Stimulated activated CD4-positive, alpha-beta T cell treated with anti-CD3 and anti-CD28 coated beads, Interleukin-4, amount 100 ng/mL, for 24 hours (primary cell): ENCODE measurements around the gene ZSWIM5.
"Not testable (repeated sequence)": the region's sequence is repeated elsewhere in the genome, so short reads cannot be mapped to it uniquely, and the experiment has no call there.

Experiments
- DNase-seq: peaks from one replicate; pipeline ENCODE4 v3.0.0-alpha.2; 2020

Gene ZSWIM5

DNA sequence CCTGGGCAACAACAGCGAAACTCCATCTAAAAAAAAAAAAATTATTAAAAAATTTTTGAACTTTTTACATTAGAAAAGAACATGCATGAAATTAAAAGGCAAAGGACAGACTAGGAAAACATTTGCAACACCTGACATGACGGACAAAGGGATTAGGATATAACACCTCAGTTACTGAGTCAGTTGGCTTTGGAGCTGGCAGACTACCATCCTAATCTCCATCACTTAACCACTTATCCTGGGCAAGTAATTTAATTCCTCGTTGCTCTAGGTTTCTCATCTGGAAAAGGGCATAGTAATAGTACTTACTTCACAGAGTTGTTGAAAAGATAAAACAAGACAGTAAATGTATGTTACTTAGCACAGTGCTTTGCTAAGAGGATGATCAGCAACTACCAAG lies 207.2 kb downstream of the ZSWIM5 start:
- DNase-seq: no peak

DNA sequence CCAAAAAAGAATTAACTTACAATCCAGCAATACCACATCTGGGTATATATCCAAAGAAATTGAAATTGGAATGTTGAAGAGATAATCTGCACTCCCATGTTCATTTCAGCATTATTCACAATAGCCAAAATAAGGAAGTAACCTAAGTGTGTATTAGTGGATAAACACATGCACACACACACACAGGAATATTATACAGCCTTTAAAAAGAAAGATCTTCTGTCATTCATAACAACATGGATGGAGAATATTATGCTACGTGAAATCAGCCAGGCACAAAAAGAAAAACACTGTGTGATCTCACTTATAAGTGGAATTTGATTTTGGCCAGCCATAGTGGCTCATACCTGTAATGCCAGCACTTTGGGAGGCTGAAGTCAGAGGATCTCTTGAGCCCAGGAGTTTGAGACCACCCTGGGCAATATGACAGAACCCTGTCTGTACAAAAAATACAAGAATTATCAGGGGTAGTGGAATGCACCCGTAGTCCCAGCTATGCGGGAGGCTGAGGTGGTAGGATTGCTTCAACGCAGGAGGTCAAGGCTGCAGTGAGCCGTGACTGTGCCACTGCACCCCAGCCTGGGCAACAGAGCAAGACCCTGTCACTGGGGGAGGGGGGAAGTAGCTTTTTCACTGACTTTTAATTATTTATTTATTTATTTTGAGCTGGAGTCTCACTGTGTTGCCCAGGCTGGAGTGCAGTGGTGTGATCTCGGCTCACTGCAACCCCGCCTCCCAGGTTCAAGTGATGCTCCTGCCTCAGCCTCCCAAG lies 210.8 kb downstream of the ZSWIM5 start:
- no peak for DNase-seq

DNA sequence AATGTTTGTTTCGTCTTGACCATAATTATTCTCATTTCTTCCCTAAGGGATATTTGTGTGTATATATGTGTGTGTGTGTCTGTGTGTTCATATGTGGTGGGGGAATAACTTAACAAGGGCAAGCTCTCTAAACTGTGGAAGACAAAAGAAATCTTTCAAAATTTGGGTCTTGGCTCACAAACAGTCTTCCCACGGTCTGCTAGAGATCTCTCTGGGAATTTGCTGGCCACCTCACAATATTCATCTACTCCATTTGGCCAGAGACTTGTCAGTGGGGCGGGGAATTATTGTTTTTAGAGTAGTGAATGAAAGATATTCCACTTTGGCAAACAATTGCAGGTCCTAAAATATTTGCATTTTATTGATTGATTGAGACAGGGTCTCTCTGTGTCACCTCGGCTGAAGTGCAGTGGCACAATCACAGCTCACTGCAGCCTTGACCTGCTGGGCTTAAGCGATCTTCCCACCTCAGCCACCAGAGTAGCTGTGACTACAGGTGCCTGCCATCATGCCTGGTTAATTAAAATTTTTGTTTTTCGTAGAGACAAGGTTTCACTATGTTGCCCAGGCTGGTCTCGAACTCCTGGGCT lies 212.0 kb downstream of the ZSWIM5 start:
- no peak for DNase-seq

DNA sequence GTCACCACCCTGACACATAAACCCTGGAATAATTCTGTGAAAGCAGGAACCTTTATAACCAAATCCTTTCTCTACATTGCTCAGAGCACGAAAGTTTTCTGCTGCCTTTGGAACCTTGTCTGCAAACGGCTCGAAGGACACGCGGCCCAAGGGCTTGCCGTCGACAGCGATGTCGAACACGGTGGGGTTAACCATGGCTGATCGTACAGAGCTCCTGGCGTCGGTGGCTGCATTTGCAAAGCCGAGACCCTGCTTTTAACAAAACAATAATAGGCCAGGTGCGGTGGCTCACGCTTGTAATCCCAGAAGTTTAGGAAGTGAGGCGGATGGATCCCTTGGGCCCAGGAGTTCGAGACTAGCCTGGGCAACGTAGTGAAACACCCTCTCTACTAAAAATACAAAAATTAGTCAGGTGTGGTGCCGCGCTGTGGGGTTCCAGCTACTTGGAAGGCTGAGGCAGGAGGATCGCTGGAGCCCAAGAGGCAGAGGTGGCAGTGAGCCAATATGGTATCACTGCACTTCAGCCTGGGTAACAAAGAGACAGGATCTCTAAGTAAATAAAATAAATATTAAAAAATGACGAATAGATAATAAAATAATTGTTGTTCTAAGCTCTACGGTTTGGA lies 217.8 kb downstream of the ZSWIM5 start:
- no peak for DNase-seq

DNA sequence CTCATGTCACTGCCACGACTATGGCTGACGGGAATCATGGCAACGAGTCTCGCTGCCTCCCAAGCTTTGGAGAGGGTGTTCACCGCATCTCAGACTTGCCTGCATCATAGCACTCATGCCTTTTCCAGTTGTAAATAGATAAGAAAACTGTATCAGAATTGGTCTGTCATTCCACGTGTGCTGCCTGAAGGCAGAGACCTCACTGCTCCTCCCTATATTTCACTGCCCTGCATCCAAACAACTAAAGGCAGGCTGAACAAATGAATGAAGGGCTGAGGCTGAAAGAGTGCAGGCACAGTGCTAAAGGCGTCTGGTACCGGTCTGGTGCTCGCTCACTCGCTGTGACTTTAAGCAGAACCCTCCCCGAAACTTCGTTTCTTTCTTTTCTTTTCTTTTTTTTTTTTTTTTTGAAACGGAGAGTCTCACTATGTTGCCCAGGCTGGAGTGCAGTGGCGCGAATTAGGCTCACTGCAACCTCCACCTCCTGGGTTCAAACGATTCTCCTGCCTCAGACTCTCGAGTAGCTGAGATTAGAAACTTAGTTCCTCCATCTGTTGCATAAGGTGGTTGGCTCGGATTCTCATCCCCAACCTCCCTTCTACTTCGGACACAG lies 220.6 kb downstream of the ZSWIM5 start:
- no peak for DNase-seq

DNA sequence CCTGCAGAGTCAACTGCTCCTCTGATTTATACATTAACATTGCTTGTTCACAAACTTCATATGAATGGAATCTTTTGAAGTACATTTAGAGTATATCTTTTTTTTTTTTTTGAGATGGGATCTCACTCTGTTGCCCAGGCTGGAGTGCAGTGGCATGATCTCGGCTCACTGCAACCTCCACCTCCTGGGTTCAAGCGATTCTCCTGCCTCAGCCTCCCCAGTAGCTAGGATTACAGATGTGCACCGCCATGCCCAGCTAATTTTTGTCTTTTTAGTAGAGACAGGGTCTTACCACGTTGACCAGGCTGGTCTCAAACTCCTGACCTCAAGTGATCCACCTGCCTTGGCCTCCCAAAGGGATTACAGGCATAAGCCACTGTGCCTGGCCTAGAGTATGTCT lies 229.0 kb downstream of the ZSWIM5 start:
- not testable (repeated sequence) for DNase-seq

DNA sequence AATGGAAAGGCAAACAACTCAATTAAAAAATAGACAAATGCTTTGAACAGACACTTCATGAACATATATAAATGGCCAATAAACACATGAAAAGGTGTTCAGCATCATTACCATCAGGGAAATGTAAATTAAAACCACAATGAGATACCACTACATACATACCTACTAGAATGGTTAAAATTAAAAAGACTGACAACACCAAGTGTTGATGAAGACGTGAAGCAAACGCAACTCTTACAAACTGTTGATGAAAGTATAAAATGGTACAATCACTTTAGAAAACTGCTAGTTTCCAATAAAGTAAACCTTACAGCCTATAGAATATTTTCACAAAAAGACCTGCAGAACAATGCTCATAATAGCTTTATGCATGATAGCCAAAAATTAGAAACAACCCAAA lies 230.2 kb downstream of the ZSWIM5 start:
- DNase-seq: no peak

DNA sequence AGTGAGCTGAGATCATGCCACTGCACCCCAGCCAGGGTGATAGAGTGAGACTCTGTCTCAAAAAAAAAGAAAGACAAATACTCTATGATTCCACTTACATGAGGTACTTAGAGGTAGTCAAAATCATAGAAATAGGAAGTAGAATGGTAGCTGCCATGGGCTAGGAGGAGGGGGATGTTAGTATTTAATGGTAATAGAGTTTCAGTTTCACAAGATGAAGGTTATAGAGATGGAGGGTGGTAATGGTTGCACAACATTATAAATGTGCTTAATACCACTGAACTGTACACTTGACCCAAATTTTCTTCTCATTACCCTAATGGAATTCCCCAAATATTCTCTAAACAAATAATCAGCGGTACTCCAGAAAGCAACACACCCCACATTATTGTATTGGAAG lies 232.8 kb downstream of the ZSWIM5 start:
- no peak for DNase-seq

DNA sequence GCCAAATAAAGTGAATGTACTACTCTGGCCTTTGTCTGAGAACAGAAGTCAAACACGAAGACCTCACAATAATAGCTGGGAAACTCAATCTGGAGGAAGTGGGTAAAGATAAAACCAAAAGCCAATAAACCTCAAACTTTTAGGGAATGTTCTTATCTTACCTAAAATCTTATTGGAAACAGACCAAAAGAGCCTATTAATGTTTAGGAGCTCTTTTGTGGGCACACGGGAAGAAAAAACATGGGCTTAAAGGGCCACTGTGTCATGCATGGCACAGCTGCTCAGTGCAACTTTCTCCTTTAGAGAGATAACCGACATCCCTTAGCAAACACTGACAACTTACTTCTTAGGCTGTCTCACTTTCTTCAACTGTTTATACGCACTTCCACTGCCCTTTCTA lies 236.1 kb downstream of the ZSWIM5 start:
- no peak for DNase-seq
